ENCODE data around the gene BPIFA3.
A peak's percentile ranks its signal among the peaks of the same experiment; 100 is the strongest.

The BPIFA3 gene

DNA sequence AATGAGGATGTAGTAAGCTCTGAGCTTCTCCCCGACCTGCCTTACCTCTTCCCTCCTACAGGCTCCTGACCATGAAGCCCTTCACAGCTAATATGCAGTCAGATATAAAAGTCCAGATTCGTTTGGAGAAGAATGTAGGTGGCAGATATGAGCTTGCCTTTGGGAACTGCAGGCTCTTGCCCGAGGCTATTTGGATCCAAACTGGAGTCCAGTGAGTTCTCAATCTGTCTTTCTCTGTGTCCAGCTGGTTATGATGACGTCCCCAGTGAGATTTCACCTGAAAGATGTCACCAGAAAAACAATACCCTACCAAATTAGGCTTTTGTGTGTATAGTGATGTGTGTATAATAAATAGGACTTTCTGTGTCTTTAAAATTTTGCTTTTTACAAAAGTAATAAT, 14.7 kb upstream of the BPIFA3 start:
- Histone ChIP-seq H3K27ac (no peak overlapping the region), H3K27me3 (ENCODE audit: insufficient read depth, low read depth, severe bottlenecking) (no peaks in the 10 kb centered on the region), H3K4me3 (ENCODE audit: low read depth, low read length) (no peak overlapping the region), H3K36me3 (no peaks in the 10 kb centered on the region), H3K9me3 (ENCODE audit: severe bottlenecking) (no peaks in the 10 kb centered on the region)
- no peak for DNase-seq
- TF ChIP-seq, protein P1, sequence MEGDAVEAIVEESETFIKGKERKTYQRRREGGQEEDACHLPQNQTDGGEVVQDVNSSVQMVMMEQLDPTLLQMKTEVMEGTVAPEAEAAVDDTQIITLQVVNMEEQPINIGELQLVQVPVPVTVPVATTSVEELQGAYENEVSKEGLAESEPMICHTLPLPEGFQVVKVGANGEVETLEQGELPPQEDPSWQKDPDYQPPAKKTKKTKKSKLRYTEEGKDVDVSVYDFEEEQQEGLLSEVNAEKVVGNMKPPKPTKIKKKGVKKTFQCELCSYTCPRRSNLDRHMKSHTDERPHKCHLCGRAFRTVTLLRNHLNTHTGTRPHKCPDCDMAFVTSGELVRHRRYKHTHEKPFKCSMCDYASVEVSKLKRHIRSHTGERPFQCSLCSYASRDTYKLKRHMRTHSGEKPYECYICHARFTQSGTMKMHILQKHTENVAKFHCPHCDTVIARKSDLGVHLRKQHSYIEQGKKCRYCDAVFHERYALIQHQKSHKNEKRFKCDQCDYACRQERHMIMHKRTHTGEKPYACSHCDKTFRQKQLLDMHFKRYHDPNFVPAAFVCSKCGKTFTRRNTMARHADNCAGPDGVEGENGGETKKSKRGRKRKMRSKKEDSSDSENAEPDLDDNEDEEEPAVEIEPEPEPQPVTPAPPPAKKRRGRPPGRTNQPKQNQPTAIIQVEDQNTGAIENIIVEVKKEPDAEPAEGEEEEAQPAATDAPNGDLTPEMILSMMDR (IDR thresholded peaks at IDR 0.05; ENCODE audit: low read depth, low read length) = no peak

DNA sequence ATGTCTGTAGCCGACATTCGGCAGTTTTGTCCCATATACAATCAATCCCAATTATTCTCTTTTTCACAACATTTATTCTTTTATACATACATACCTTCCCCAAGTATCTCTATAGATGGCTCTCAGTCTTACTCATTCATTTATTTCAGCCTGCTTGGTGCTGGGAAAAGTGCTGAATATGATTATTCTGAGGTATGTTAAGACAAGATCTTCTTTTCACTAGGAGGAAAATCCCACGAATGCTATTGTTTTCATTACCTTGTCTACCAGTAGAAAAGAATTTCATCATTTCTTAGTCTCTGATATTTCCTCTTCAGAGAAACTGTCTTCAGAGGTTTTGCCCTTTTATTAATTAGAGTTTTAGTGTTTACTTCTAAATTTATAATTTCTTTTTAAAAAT, 13.7 kb upstream of the BPIFA3 start:
- H3K27me3 ChIP-seq (ENCODE audit: insufficient read depth, low read depth, severe bottlenecking) = no peaks in the 10 kb centered on the region
- no peaks in the 10 kb centered on the region for H3K36me3 ChIP-seq
- H3K27ac ChIP-seq = no peak overlapping the region
- no peak for DNase-seq
- no peak overlapping the region for H3K4me3 ChIP-seq (ENCODE audit: low read depth, low read length)
- TF ChIP-seq, protein P1 (IDR thresholded peaks at IDR 0.05; ENCODE audit: low read depth, low read length) = no peak
- no peaks in the 10 kb centered on the region for H3K9me3 ChIP-seq (ENCODE audit: severe bottlenecking)

DNA sequence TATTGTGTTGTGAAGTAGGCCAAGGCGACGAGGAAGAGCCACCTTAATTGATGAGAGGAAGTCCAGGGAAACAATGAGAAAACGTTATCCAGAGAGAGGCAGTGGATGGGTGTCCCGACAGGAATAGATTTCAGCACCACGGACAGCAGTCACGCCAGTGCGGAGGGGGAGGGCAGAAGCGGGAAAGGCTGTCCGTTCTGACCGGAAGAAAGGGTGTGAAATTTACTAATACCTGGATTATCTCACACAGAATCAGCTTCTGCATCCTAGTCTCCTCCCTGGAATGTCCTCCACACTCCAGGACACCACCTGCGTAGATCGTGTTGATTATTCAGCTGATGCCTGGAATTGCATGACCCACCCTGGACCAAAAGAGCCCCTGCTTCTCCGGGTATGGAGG, 7.4 kb upstream of the BPIFA3 start:
- TF ChIP-seq, protein P1 (IDR thresholded peaks at IDR 0.05; ENCODE audit: low read depth, low read length) = no peak
- Histone ChIP-seq H3K4me3 (ENCODE audit: low read depth, low read length) (no peak overlapping the region), H3K9me3 (ENCODE audit: severe bottlenecking) (no peaks in the 10 kb centered on the region), H3K36me3 (no peaks in the 10 kb centered on the region), H3K27ac (no peak overlapping the region), H3K27me3 (ENCODE audit: insufficient read depth, low read depth, severe bottlenecking) (no peaks in the 10 kb centered on the region)
- peak; percentile 23 for DNase-seq

DNA sequence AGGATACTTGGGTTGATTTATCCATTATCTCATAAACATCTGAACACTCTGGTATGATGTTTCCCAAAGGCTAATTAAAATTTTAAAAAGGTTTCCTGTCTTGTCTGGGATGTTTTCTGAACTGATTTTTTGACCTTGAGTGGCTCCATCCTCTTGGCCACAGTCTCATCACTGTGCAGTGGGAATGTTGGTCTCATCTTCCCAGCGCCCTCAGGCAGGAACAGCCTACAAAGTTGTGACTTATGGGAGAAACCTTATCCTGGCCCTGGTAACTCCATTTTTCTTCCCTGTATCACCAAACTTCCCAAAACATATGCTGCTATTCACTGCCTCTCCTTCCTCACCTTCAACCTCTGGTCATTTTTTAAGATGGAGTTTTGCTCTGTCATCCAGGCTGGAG, 6.8 kb upstream of the BPIFA3 start:
- H3K9me3 ChIP-seq (ENCODE audit: severe bottlenecking) = no peaks in the 10 kb centered on the region
- H3K4me3 ChIP-seq (ENCODE audit: low read depth, low read length) = no peak overlapping the region
- no peak overlapping the region for H3K27ac ChIP-seq
- TF ChIP-seq, protein P1 (IDR thresholded peaks at IDR 0.05; ENCODE audit: low read depth, low read length) = no peak
- H3K27me3 ChIP-seq (ENCODE audit: insufficient read depth, low read depth, severe bottlenecking) = no peaks in the 10 kb centered on the region
- no peak for DNase-seq
- H3K36me3 ChIP-seq = no peaks in the 10 kb centered on the region

DNA sequence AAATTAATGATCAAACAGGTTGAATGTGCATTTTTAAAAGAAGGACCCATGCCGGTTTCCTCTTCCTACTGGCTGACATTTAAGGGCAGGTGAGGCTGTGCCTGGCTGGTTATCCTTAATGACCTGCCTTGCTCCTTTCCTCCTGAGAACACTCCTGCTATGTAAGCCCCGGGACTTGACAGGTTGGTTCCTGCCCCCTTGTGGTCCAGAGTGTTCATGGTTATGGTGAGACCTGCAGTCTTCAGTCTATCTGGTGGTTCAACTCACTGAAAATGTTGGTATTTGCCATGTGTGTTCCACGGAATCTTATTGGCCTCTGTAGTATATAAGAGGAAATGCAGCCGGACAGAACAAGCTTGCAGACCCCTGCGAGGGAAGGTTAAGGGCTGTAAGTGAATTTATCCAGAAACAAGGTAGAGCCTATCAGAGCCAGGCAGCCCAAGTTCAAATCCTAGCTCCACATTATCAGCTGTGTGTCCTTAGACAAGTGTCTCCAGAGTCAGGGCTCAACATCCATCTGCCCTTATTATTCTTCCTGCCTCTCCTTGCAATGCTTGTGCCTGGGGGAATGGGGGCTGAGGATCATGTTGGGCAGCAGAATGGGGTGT, 5.2 kb upstream of the BPIFA3 start:
- Histone ChIP-seq H3K36me3 (no peaks in the 10 kb centered on the region), H3K9me3 (ENCODE audit: severe bottlenecking) (no peaks in the 10 kb centered on the region), H3K27me3 (ENCODE audit: insufficient read depth, low read depth, severe bottlenecking) (no peaks in the 10 kb centered on the region), H3K4me3 (ENCODE audit: low read depth, low read length) (no peak overlapping the region), H3K27ac (no peak overlapping the region)
- peak; percentile 88 for DNase-seq
- TF ChIP-seq, protein P1 (IDR thresholded peaks at IDR 0.05; ENCODE audit: low read depth, low read length) = peak; percentile 80

DNA sequence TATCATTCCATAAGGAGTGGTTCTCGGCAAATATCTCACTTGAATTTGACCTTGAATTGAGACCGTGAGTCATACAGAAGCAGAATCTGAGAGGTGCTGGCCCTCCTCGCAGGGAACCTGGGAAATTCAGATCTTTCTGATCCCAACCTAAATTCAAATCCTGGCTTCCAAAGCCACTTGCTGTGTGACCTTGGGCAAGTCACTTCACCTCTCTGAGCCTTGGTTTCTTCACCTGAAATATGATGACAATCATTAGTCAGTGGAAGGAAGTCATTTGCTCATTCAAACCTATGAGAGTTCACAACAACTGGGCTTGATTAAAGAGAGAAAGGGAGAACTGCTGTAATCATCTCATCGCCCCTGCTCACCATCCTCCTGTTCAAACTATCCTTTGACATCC, 7.2 kb downstream of the BPIFA3 start:
- H3K36me3 ChIP-seq = no peaks in the 10 kb centered on the region
- H3K9me3 ChIP-seq (ENCODE audit: severe bottlenecking) = no peaks in the 10 kb centered on the region
- TF ChIP-seq, protein P1 (IDR thresholded peaks at IDR 0.05; ENCODE audit: low read depth, low read length) = no peak
- H3K4me3 ChIP-seq (ENCODE audit: low read depth, low read length) = no peak overlapping the region
- H3K27me3 ChIP-seq (ENCODE audit: insufficient read depth, low read depth, severe bottlenecking) = no peaks in the 10 kb centered on the region
- H3K27ac ChIP-seq = no peak overlapping the region
- DNase-seq = no peak

All from WERI-Rb-1 (cell line).